CD14-positive monocyte (primary cell): ENCODE results near the gene CHN2. TPM values are rescaled to one million over a fixed set of nuclear protein-coding genes. Genes with fewer than 3 reads are reported as not detected.
A peak's percentile ranks its signal among the peaks of the same experiment; 100 is the strongest.

Source experiments
- DNase-seq, 3 donors: peaks; one replicate each; pipeline ENCODE4 v3.0.0-alpha.2; 2011 to 2022
- H2AFZ ChIP-seq: 2 replicates; pipeline ENCODE4 v1.6.0; 2012; ENCODE audit warnings: mild to moderate bottlenecking, low read depth, low read length, inconsistent platforms; ENCODE audit not compliant: insufficient read depth, poor library complexity, severe bottlenecking
- H3K27ac ChIP-seq, 2 donors: 1 replicate in 1 of 2; 2 replicates in 1 of 2; pipeline ENCODE4 v1.5.1; 2012 to 2013; ENCODE audit warnings: low read length in 2 of 2, control low read depth in 1 of 2, inconsistent platforms in 1 of 2, low read depth in 1 of 2, mild to moderate bottlenecking in 1 of 2
- H3K27me3 ChIP-seq, 2 donors: one replicate each; pipeline versions ENCODE4 v1.6.0 to v1.6.1; 2011 to 2013; ENCODE audit warnings: low read length in 2 of 2; ENCODE audit not compliant: control insufficient read depth in 2 of 2, insufficient read depth in 2 of 2
- H3K36me3 ChIP-seq, 2 donors: replicated peaks in 1 of 2; 1 replicate in 1 of 2; 2 replicates in 1 of 2; pipeline versions ENCODE4 v1.5.1 to v1.6.1; 2012 to 2013; ENCODE audit warnings: low read length in 2 of 2, control low read depth in 1 of 2, inconsistent platforms in 1 of 2, mild to moderate bottlenecking in 1 of 2; ENCODE audit not compliant: insufficient read depth in 2 of 2, control insufficient read depth in 1 of 2
- H3K4me1 ChIP-seq, 2 donors: 1 replicate in 1 of 2; 2 replicates in 1 of 2; pipeline versions ENCODE4 v1.5.1 to v1.6.1; 2012 to 2013; ENCODE audit warnings: low read length in 2 of 2, control low read depth in 1 of 2, inconsistent platforms in 1 of 2, mild to moderate bottlenecking in 1 of 2, moderate library complexity in 1 of 2; ENCODE audit not compliant: insufficient read depth in 2 of 2, control insufficient read depth in 1 of 2
- H3K4me2 ChIP-seq: replicated peaks from 2 replicates; pipeline ENCODE3; 2012; ENCODE audit warnings: low read length, moderate library complexity, mild to moderate bottlenecking; ENCODE audit not compliant: poor library complexity, severe bottlenecking; ENCODE audit errors: extremely low read depth
- H3K4me3 ChIP-seq, 3 experiments: fragments of 200-600 bp in 1 of 3; sonication (generic) in 1 of 3; replicated peaks in 1 of 3; 1 replicate in 2 of 3; 2 replicates in 1 of 3; pipeline ENCODE4 v1.5.1; 2011 to 2013; ENCODE audit warnings: low read length in 3 of 3, mild to moderate bottlenecking in 3 of 3, control low read depth in 2 of 3, low read depth in 2 of 3, inconsistent platforms in 1 of 3, moderate library complexity in 1 of 3
- H3K79me2 ChIP-seq: 2 replicates; pipeline ENCODE4 v1.6.0; 2012; ENCODE audit warnings: mild to moderate bottlenecking, control low read depth, inconsistent platforms, low read length, moderate library complexity; ENCODE audit not compliant: insufficient read depth
- H3K9ac ChIP-seq: 2 replicates; pipeline ENCODE4 v1.6.0; 2017; ENCODE audit warnings: low read length, mild to moderate bottlenecking; ENCODE audit not compliant: insufficient read depth, poor library complexity, severe bottlenecking
- H3K9me3 ChIP-seq, 2 donors: replicated peaks in 1 of 2; 1 replicate in 1 of 2; 2 replicates in 1 of 2; pipeline versions ENCODE4 v1.5.1 to v1.6.1; 2012 to 2013; ENCODE audit warnings: low read length in 2 of 2, control low read depth in 1 of 2; ENCODE audit not compliant: control insufficient read depth in 1 of 2, insufficient read depth in 1 of 2
- H4K20me1 ChIP-seq: 2 replicates; pipeline ENCODE4 v1.6.0; 2012; ENCODE audit warnings: mild to moderate bottlenecking, low read length, control low read depth, moderate library complexity; ENCODE audit not compliant: insufficient read depth
- H3K27ac Mint-ChIP-seq, 7 donors: one replicate each; pipeline ENCODE4 v1.8.0; 2020; ENCODE audit warnings: mild to moderate bottlenecking in 7 of 7, mixed read lengths in 7 of 7, moderate library complexity in 6 of 7, inconsistent platforms in 2 of 7
- H3K27me3 Mint-ChIP-seq, 3 donors: one replicate each; pipeline ENCODE4 v1.8.0; 2021 to 2022; ENCODE audit warnings: low read depth in 3 of 3, mild to moderate bottlenecking in 3 of 3, mixed read lengths in 3 of 3, moderate library complexity in 3 of 3, inconsistent platforms in 1 of 3
- H3K36me3 Mint-ChIP-seq, 2 donors: one replicate each; pipeline ENCODE4 v1.8.0; 2020; ENCODE audit warnings: mixed read lengths in 2 of 2, inconsistent platforms in 1 of 2, mild to moderate bottlenecking in 1 of 2
- H3K4me1 Mint-ChIP-seq: one replicate; pipeline ENCODE4 v1.8.0; 2020; ENCODE audit warnings: mild to moderate bottlenecking, mixed read lengths
- H3K4me3 Mint-ChIP-seq, 2 donors: one replicate each; pipeline ENCODE4 v1.8.0; 2020; ENCODE audit warnings: mild to moderate bottlenecking in 2 of 2, mixed read lengths in 2 of 2, moderate library complexity in 1 of 2
- H3K9me3 Mint-ChIP-seq, 7 donors: one replicate each; pipeline ENCODE4 v1.8.0; 2020 to 2022; ENCODE audit warnings: mixed read lengths in 7 of 7, mild to moderate bottlenecking in 6 of 7, moderate library complexity in 6 of 7, inconsistent platforms in 2 of 7
- CTCF ChIP-seq: fragments of 200-600 bp; IDR thresholded peaks from one replicate; pipeline ENCODE4 v1.8.0; 2022; ENCODE audit warnings: antibody characterized with exemption, mild to moderate bottlenecking
- WGBS: methylation state at CpG from one replicate; pipeline ENCODE4 v1.1.5; 2013; ENCODE audit warnings: missing lambda C conversion rate; ENCODE audit not compliant: insufficient coverage; 5-methylcytosine and 5-hydroxymethylcytosine counted together
- intact Hi-C, 2 donors: fragments of 100-400 bp; cut with micrococcal nuclease; formaldehyde crosslinking; loops; one replicate each; pipeline versions ENCODE4 v1.15.0 to v1.15.1; 2023
- polyA plus RNA-seq, 3 donors: library from polyadenylated mRNA; depleted of rRNA in 1 of 3; unstranded in 2 of 3; stranded (reverse) in 1 of 3; fragments of 300-500 nt in 2 of 3; fragments of >200 nt in 1 of 3; fragmentation: Illumina TruSeq in 2 of 3; gene quantifications; 1 replicate in 2 of 3; 2 replicates in 1 of 3; pipeline ENCODE4 v1.2.3, GENCODE V29; 2012 to 2021

CHN2 gene
- polyA plus RNA-seq, 3 donors: 26.6 to 66.5 (median 44.8) TPM

GRCh38 chr7:29249383-29249750 lies 54.8 kb downstream of the CHN2 start:
- Mint-ChIP-seq H3K27ac (peak overlapping the region in 3 of 7 donors; percentile 52 to 88 (median 71)), H3K4me3 (no peak overlapping the region), H3K36me3 (peaks cover 30 to 58% of the 10 kb centered on the region in 2 donors), H3K4me1 (peaks cover 41% of the 10 kb centered on the region), H3K27me3 (peaks cover 0 to 3% (median 0%) of the 10 kb centered on the region in 3 donors), H3K9me3 (peaks cover 0 to 2% (median 0%) of the 10 kb centered on the region in 7 donors)
- Histone ChIP-seq H3K4me2 (no peak overlapping the region), H3K27ac (peak overlapping the region in 1 of 2 donors; percentile 8), H3K9me3 (no peaks in the 10 kb centered on the region), H3K79me2 (no peaks in the 10 kb centered on the region), H3K27me3 (no peaks in the 10 kb centered on the region), H4K20me1 (peaks cover 67% of the 10 kb centered on the region), H3K9ac (no peak overlapping the region), H3K36me3 (peaks cover 10 to 25% of the 10 kb centered on the region in 2 donors), H3K4me3 (no peak overlapping the region), H3K4me1 (peaks cover 34 to 35% of the 10 kb centered on the region in 2 donors), H2AFZ (no peak overlapping the region)
- 96% methylated on average over 6 of the region's 7 CpGs for WGBS
- no peak for DNase-seq
- no peak for TF ChIP-seq CTCF
- intact Hi-C loops: no loop called here

- Mint-ChIP-seq H3K4me3 (no peak overlapping the region), H3K36me3 (peaks cover 25 to 55% of the 10 kb centered on the region in 2 donors), H3K27ac (no peak overlapping the region), H3K9me3 (peaks cover 0 to 2% (median 0%) of the 10 kb centered on the region in 7 donors), H3K27me3 (peaks cover 0 to 3% (median 0%) of the 10 kb centered on the region in 3 donors), H3K4me1 (peaks cover 36% of the 10 kb centered on the region)
- DNase-seq: no peak
- WGBS: no CpG with 5 or more reads among the region's 1 CpG
- H3K9ac ChIP-seq: no peak overlapping the region
- no peak overlapping the region for H3K27ac ChIP-seq
- peaks cover 10 to 21% of the 10 kb centered on the region in 2 donors for H3K36me3 ChIP-seq
- H3K4me2 ChIP-seq: no peak overlapping the region
- H4K20me1 ChIP-seq: peaks cover 67% of the 10 kb centered on the region
- TF ChIP-seq CTCF: no peak
- H3K9me3 ChIP-seq: no peaks in the 10 kb centered on the region
- no peak overlapping the region for H2AFZ ChIP-seq
- H3K79me2 ChIP-seq: no peaks in the 10 kb centered on the region
- no peaks in the 10 kb centered on the region for H3K27me3 ChIP-seq
- no peak overlapping the region for H3K4me3 ChIP-seq
- H3K4me1 ChIP-seq: peaks cover 31 to 33% of the 10 kb centered on the region in 2 donors
- intact Hi-C loops: no loop called here
Measured at GRCh38 chr7:29249860-29250259, 55.3 kb downstream of the CHN2 start.
